ENCODE measurements around the gene APBB1IP. TPM values are rescaled to one million over a fixed set of nuclear protein-coding genes. Genes with fewer than 3 reads are reported as not detected.
"Not testable (repeated sequence)": the region's sequence is repeated elsewhere in the genome, so short reads cannot be mapped to it uniquely, and the experiment has no call there.

The APBB1IP gene
- polyA plus RNA-seq, 3 donors = 24.6 to 78.7 (median 45.4) TPM

DNA sequence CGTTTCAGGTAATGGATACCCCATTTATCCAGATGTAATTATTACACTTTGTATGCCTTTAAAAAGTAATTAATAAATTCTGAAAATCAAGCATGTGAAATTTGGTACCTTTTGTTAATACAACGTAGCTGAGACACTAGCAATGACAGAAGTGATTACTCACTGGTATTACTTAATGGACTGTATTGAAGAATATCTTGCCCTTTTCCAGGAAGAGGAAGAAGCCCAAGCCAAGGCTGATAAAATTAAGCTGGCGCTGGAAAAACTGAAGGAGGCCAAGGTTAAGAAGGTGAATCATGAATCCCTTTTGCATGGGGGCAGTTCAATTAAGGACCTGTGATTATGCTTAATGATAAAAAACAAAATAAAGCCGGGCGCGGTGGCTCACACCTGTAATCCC, 64.8 kb downstream of the APBB1IP start:
- Mint-ChIP-seq H3K27ac (peak overlapping the region; percentile 58 to 91 (median 80)), H3K4me3 (no peak overlapping the region), H3K36me3 (peaks cover 73 to 85% of the 10 kb centered on the region in 2 donors), H3K4me1 (peaks cover 31% of the 10 kb centered on the region), H3K27me3 (ENCODE audit: low read depth in 3 of 3) (no peaks in the 10 kb centered on the region), H3K9me3 (peaks cover 0 to 2% (median 0%) of the 10 kb centered on the region in 7 donors)
- H2AFZ ChIP-seq (ENCODE audit: insufficient read depth, low read depth, low read length, poor library complexity, severe bottlenecking) = no peak overlapping the region
- TF ChIP-seq, protein P1, sequence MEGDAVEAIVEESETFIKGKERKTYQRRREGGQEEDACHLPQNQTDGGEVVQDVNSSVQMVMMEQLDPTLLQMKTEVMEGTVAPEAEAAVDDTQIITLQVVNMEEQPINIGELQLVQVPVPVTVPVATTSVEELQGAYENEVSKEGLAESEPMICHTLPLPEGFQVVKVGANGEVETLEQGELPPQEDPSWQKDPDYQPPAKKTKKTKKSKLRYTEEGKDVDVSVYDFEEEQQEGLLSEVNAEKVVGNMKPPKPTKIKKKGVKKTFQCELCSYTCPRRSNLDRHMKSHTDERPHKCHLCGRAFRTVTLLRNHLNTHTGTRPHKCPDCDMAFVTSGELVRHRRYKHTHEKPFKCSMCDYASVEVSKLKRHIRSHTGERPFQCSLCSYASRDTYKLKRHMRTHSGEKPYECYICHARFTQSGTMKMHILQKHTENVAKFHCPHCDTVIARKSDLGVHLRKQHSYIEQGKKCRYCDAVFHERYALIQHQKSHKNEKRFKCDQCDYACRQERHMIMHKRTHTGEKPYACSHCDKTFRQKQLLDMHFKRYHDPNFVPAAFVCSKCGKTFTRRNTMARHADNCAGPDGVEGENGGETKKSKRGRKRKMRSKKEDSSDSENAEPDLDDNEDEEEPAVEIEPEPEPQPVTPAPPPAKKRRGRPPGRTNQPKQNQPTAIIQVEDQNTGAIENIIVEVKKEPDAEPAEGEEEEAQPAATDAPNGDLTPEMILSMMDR (IDR thresholded peaks at IDR 0.05) = no peak
- DNase-seq = peak; percentile 27 to 62 (median 52)
- 54% methylated on average over 5 of the region's 6 CpGs for WGBS (ENCODE audit: insufficient coverage)
- H3K27me3 ChIP-seq (ENCODE audit: control insufficient read depth in 2 of 2, insufficient read depth in 2 of 2, low read length in 2 of 2) = no peaks in the 10 kb centered on the region
- peaks cover 7 to 20% of the 10 kb centered on the region in 2 donors for H3K4me1 ChIP-seq (ENCODE audit: control insufficient read depth in 1 of 2, insufficient read depth in 2 of 2, low read length in 2 of 2)
- no peak overlapping the region for H3K4me3 ChIP-seq (replicated peaks in 1 of 3; ENCODE audit: low read depth in 2 of 3, low read length in 3 of 3)
- H3K4me2 ChIP-seq (replicated peaks; ENCODE audit: extremely low read depth, low read length, poor library complexity, severe bottlenecking) = no peak overlapping the region
- peak overlapping the region in 1 of 2 donors; percentile 66 for H3K27ac ChIP-seq (ENCODE audit: low read depth in 1 of 2, low read length in 2 of 2)
- H3K79me2 ChIP-seq (ENCODE audit: insufficient read depth, low read length) = peaks cover 61% of the 10 kb centered on the region
- peaks cover 78% of the 10 kb centered on the region for H4K20me1 ChIP-seq (ENCODE audit: insufficient read depth, low read length)
- H3K9me3 ChIP-seq (replicated peaks in 1 of 2; ENCODE audit: control insufficient read depth in 1 of 2, insufficient read depth in 1 of 2, low read length in 2 of 2) = no peaks in the 10 kb centered on the region
- no peak overlapping the region for H3K9ac ChIP-seq (ENCODE audit: insufficient read depth, low read length, poor library complexity, severe bottlenecking)
- H3K36me3 ChIP-seq (replicated peaks in 1 of 2; ENCODE audit: control insufficient read depth in 1 of 2, insufficient read depth in 2 of 2, low read length in 2 of 2) = peaks cover 66 to 96% of the 10 kb centered on the region in 2 donors
- intact Hi-C loops (cut with micrococcal nuclease) = loop anchor here in 1 of 2 donors (10.0 kb wide), 1 partner anchor 52 kb away; no protein-coding TSS in a partner anchor

DNA sequence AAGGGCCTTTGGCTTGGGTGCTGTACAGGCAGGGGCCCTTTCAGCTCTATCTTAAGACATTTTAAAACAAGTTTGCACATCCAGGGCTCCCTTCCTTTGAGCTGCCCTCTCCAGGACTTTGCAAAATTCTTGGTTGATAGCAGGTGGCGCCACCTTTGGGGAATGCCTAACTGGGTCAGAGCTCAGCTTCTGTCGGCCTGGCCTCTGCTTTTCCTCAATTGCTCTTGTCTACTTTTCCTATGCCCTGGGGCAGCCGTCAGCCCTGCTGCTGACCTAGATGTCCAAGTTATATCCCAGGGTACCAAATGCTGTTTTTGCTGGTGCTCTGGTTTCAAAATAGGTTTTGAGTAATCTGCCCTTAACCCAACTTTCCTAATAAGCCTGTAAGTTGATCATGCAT, 65.8 kb downstream of the APBB1IP start:
- H3K27me3 ChIP-seq (ENCODE audit: control insufficient read depth in 2 of 2, insufficient read depth in 2 of 2, low read length in 2 of 2) = no peaks in the 10 kb centered on the region
- TF ChIP-seq, protein P1 (IDR thresholded peaks at IDR 0.05) = peak; percentile 27
- peaks cover 72% of the 10 kb centered on the region for H4K20me1 ChIP-seq (ENCODE audit: insufficient read depth, low read length)
- H3K9me3 ChIP-seq (replicated peaks in 1 of 2; ENCODE audit: control insufficient read depth in 1 of 2, insufficient read depth in 1 of 2, low read length in 2 of 2) = no peaks in the 10 kb centered on the region
- H3K36me3 ChIP-seq (replicated peaks in 1 of 2; ENCODE audit: control insufficient read depth in 1 of 2, insufficient read depth in 2 of 2, low read length in 2 of 2) = peaks cover 60 to 93% of the 10 kb centered on the region in 2 donors
- H3K27ac Mint-ChIP-seq = peak overlapping the region in 5 of 7 donors; percentile 11 to 91 (median 51)
- intact Hi-C loops (cut with micrococcal nuclease) = loop anchor here in 1 of 2 donors (10.0 kb wide), 1 partner anchor 51 kb away; no protein-coding TSS in a partner anchor
- H3K4me1 ChIP-seq (ENCODE audit: control insufficient read depth in 1 of 2, insufficient read depth in 2 of 2, low read length in 2 of 2) = peaks cover 7 to 20% of the 10 kb centered on the region in 2 donors
- H3K27me3 Mint-ChIP-seq (ENCODE audit: low read depth in 3 of 3) = no peaks in the 10 kb centered on the region
- 70% methylated on average over 2 of the region's 3 CpGs for WGBS (ENCODE audit: insufficient coverage)
- H3K36me3 Mint-ChIP-seq = peaks cover 70 to 82% of the 10 kb centered on the region in 2 donors
- no peak overlapping the region for H3K4me3 Mint-ChIP-seq
- no peak overlapping the region for H3K4me3 ChIP-seq (replicated peaks in 1 of 3; ENCODE audit: low read depth in 2 of 3, low read length in 3 of 3)
- no peak overlapping the region for H3K4me2 ChIP-seq (replicated peaks; ENCODE audit: extremely low read depth, low read length, poor library complexity, severe bottlenecking)
- peaks cover 0 to 2% (median 0%) of the 10 kb centered on the region in 7 donors for H3K9me3 Mint-ChIP-seq
- H3K27ac ChIP-seq (ENCODE audit: low read depth in 1 of 2, low read length in 2 of 2) = peak overlapping the region in 1 of 2 donors; percentile 66
- no peak for DNase-seq
- H3K4me1 Mint-ChIP-seq = peaks cover 32% of the 10 kb centered on the region
- no peak overlapping the region for H3K9ac ChIP-seq (ENCODE audit: insufficient read depth, low read length, poor library complexity, severe bottlenecking)
- H3K79me2 ChIP-seq (ENCODE audit: insufficient read depth, low read length) = peaks cover 53% of the 10 kb centered on the region
- H2AFZ ChIP-seq (ENCODE audit: insufficient read depth, low read depth, low read length, poor library complexity, severe bottlenecking) = no peak overlapping the region

- H3K36me3 ChIP-seq (replicated peaks in 1 of 2; ENCODE audit: control insufficient read depth in 1 of 2, insufficient read depth in 2 of 2, low read length in 2 of 2) = peaks cover 59 to 93% of the 10 kb centered on the region in 2 donors
- not testable (repeated sequence) for H3K4me3 ChIP-seq (replicated peaks in 1 of 3; ENCODE audit: low read depth in 2 of 3, low read length in 3 of 3); H3K27ac Mint-ChIP-seq; H3K9me3 ChIP-seq (replicated peaks in 1 of 2; ENCODE audit: control insufficient read depth in 1 of 2, insufficient read depth in 1 of 2, low read length in 2 of 2); H3K4me3 Mint-ChIP-seq; H2AFZ ChIP-seq (ENCODE audit: insufficient read depth, low read depth, low read length, poor library complexity, severe bottlenecking); H3K4me2 ChIP-seq (replicated peaks; ENCODE audit: extremely low read depth, low read length, poor library complexity, severe bottlenecking); H3K27me3 Mint-ChIP-seq (ENCODE audit: low read depth in 3 of 3); H3K9me3 Mint-ChIP-seq; DNase-seq; H3K9ac ChIP-seq (ENCODE audit: insufficient read depth, low read length, poor library complexity, severe bottlenecking); H3K27me3 ChIP-seq (ENCODE audit: control insufficient read depth in 2 of 2, insufficient read depth in 2 of 2, low read length in 2 of 2)
- H3K27ac ChIP-seq (ENCODE audit: low read depth in 1 of 2, low read length in 2 of 2) = peak overlapping the region in 1 of 2 donors; percentile 66
- peaks cover 47% of the 10 kb centered on the region for H3K79me2 ChIP-seq (ENCODE audit: insufficient read depth, low read length)
- peaks cover 72 to 84% of the 10 kb centered on the region in 2 donors for H3K36me3 Mint-ChIP-seq
- peaks cover 7 to 20% of the 10 kb centered on the region in 2 donors for H3K4me1 ChIP-seq (ENCODE audit: control insufficient read depth in 1 of 2, insufficient read depth in 2 of 2, low read length in 2 of 2)
- H3K4me1 Mint-ChIP-seq = peaks cover 37% of the 10 kb centered on the region
- WGBS (ENCODE audit: insufficient coverage) = 100% methylated on average over 4 of the region's 10 CpGs
- intact Hi-C loops (cut with micrococcal nuclease) = loop anchor here in 1 of 2 donors (10.0 kb wide), 1 partner anchor 50 kb away; no protein-coding TSS in a partner anchor
- H4K20me1 ChIP-seq (ENCODE audit: insufficient read depth, low read length) = peaks cover 72% of the 10 kb centered on the region
Observed at GRCh38 chr10:26504429-26504828, 66.3 kb downstream of the APBB1IP start.

All from CD14-positive monocyte (primary cell).